HG02852 (cell line): ENCODE results near the gene TNNI3.
"Not testable (repeated sequence)": the region's sequence is repeated elsewhere in the genome, so short reads cannot be mapped to it uniquely, and the experiment has no call there.

Experiments used
- ATAC-seq: cut with Tn5 transposase; IDR thresholded peaks from one replicate; pipeline ENCODE4 v1.9.1; 2021; ENCODE audit warnings: mild to moderate bottlenecking, moderate library complexity; ENCODE audit not compliant: unreplicated experiment

Gene TNNI3

GRCh38 chr19:55173186-55173713, 15.7 kb upstream of the TNNI3 start:
- ATAC-seq = no peak

- ATAC-seq = no peak
Observed at GRCh38 chr19:55172741-55173140, 15.2 kb upstream of the TNNI3 start.

DNA sequence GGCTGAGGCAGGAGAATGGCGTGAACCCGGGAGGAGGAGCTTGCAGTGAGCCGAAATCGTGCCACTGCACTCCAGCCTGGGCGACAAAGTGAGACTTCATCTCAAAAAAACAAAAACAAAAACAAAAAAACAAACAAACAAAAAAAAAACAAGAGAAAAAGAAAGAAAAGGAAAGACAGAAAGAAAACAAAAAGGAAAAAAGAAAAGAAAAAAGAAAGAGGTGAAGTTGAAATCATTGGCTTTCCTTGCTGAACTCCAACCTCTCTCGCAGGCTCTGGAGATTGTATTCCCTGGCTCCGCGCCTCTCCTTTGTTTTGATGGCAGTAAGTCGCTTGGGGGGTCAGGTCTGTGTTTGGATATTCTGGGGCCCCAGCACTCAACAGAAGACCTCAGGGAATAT, 14.8 kb upstream of the TNNI3 start:
- not testable (repeated sequence) for ATAC-seq

GRCh38 chr19:55171440-55171839, 13.9 kb upstream of the TNNI3 start:
- no peak for ATAC-seq

DNA sequence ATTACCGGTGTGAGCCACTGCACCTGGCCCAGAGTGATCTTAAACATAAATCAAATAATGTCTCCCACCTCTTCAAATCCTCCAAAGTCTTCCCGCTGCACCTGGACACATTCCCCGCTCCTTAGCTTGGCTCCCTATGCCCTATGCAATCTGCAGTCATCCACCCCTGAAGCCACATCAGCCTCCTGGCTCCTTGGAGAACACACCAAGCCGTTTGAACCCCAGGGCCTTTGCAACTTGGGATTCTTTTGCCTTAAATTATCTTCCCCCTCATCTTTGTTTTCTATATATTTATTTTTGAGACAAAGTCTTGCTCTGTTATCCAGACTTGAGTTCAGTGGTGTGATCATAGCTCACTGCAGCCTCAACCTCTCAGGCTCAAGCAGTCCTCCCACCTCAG, 11.6 kb upstream of the TNNI3 start:
- ATAC-seq = no peak

- ATAC-seq = peak; percentile 61
Observed at GRCh38 chr19:55166530-55167268, 9.2 kb upstream of the TNNI3 start, which contains the start of gene DNAAF3. TSS of gene DNAAF3 (minus strand) at chr19:55166613. CDS start at chr19:55166413, 200 bp downstream.

DNA sequence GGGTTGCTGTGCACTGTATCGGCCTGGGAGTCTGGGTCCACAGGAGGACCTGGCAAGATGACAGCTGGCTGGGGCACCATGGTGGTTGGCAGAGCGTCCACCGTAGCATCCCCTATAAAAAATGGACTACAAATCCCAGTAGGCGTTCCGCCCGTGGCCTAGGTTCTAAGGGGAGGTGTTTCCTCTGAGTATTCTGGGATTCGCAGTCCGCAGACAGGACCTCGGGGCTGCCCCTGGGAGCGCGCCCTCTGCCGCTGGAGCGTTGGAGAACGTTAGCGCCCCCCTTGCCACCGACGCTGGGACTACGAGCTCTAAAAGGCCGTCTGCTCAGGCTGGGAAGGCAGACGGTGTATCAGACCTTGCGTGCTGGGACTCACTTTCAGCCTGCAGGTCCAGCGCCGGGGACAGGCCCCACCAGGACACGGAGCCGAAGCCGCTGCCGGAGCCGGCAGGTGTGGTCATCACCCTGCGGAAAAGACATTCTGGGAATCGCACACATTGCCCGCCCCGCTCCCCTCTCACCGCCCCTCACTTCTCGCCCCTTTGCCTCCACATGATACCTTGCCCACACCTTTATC, 8.5 kb upstream of the TNNI3 start:
- no peak for ATAC-seq

- ATAC-seq = no peak
Observed at GRCh38 chr19:55161571-55162322, 4.2 kb upstream of the TNNI3 start.

- no peak for ATAC-seq
Observed at GRCh38 chr19:55160986-55161365, 3.4 kb upstream of the TNNI3 start.

GRCh38 chr19:55160128-55160985, 2.8 kb upstream of the TNNI3 start:
- ATAC-seq = no peak

GRCh38 chr19:55158848-55159749, 1.6 kb upstream of the TNNI3 start:
- ATAC-seq = no peak

GRCh38 chr19:55158423-55158822, 891 bp upstream of the TNNI3 start:
- no peak for ATAC-seq

DNA sequence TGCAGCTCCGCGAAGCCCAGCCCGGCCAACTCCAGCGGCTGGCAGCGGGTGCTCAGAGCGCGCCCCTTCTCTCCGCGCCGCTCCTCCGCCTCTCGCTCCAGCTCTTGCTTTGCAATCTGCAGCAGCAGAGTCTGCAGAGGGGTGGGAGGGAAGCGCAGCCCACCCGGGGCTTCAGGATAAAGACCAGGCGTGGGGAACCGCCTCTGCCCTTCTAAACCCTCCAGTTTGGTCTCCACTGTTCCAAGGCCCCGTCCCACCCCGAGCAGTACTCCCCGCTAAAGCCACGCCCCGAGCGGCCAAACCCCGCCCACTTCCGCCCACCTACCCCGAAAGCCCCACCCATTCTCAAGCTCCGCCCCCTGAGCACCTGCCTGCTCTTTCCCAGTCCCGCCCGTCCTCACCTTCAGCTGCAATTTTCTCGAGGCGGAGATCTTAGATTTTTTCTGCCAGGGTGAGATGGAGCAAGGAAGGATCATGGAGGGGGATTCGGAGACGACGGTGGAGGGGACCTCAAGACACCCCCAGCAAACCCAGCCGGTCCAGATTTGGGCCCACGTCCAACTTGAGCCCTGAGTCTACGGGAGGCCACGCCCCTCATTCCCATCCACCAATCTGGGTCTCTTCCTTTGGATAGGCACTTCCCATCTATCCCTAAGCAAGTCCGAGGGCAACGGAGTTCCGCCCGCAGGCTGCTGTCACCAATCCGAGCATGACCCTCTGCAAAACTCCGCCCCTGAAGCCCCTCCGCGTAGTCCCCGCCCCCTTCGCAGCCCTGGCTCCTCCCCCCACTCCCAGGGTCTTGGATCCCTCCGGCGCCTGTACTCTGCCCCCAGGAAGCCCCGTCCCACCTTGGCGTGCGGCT, 1.1 kb downstream of the TNNI3 start:
- ATAC-seq = no peak

GRCh38 chr19:55155784-55156183, 1.7 kb downstream of the TNNI3 start:
- not testable (repeated sequence) for ATAC-seq

DNA sequence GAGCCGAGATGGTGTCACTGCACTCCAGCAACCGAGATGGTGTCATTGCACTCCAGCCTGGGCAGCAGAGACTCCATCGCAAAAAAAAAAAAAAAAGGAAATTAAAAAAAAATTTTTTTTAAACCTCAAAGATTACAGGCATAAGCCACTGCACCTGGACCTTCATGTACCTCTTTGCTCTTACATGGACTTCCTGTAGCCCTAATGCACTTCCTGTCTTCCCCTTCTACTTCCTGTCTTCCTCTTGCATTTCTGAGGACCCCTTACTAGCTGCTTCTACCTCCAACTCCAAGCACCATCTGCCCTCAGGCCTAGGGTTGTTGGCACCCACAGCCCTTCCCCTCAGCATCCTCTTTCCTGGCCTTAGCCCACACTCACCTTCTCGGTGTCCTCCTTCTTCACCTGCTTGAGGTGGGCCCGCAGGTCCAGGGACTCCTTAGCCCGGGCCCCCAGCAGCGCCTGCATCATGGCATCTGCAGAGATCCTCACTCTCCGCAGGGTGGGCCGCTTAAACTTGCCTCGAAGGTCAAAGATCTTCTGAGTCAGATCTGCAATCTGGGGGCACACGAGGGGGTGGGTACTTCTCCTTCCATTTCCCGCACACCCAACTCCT, 3.8 kb downstream of the TNNI3 start:
- ATAC-seq = no peak

DNA sequence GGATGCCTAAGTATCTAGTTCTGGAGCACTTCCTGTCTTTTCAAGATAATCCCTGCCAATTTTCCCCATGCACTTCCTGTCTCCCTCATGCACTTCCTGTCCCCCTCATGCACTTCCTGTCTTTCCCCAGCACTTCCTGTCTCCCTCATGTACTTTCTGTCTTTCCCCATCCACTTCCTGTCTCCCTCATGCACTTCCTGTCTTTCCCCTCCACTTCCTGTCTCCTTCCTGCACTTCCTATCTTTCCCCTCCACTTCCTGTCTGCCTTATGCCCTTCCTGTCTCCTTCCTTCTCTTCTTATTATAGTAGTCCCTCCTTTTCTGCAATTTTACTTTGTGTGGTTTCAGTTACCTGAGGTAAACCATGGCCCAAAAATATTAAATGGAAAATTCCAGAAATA, 5.5 kb downstream of the TNNI3 start:
- no peak for ATAC-seq

GRCh38 chr19:55149078-55150003, 8.2 kb downstream of the TNNI3 start, which contains the start of gene TNNT1:
TSS of gene TNNT1 (minus strand) at chr19:55149206. CDS start at chr19:55147157, 2,049 bp downstream.
- ATAC-seq = no peak
